SK-N-SH treated with all-trans-retinoic acid at 6 μM for 48 hours (cell line): ENCODE results near the gene YBX1.

Experiments
- ATAC-seq: fragments of 200-7000 bp; cut with Tn5 transposase; 3 replicates; pipeline ENCODE4 v1.9.1; 2020; ENCODE audit warnings: mild to moderate bottlenecking, moderate library complexity
- ARNTL ChIP-seq: fragments of 450-650 bp; formaldehyde crosslinking; IDR thresholded peaks from 2 replicates; pipeline ENCODE4 v1.5.0; 2020; ENCODE audit warnings: low read depth, mild to moderate bottlenecking, moderate library complexity, borderline replicate concordance
- BACH2 ChIP-seq: fragments of 250-450 bp; sonication (Bioruptor Pico); IDR thresholded peaks from 2 replicates; pipeline ENCODE4 v1.9.0; 2021; ENCODE audit warnings: mild to moderate bottlenecking, borderline replicate concordance
- CSDC2 ChIP-seq: fragments of 250-450 bp; sonication (Bioruptor Pico); IDR thresholded peaks from 2 replicates; pipeline ENCODE4 v1.5.0; 2020; ENCODE audit warnings: mild to moderate bottlenecking, moderate library complexity
- ISL1 ChIP-seq: fragments of 250-450 bp; sonication (Bioruptor Pico); IDR thresholded peaks from 2 replicates; pipeline ENCODE4 v2.1.2; 2022; ENCODE audit warnings: mild to moderate bottlenecking, moderate library complexity
- OSR1 ChIP-seq: fragments of 250-450 bp; sonication (Bioruptor Pico); IDR thresholded peaks from 2 replicates; pipeline ENCODE4 v1.8.0; 2022; ENCODE audit warnings: moderate library complexity, mild to moderate bottlenecking, inconsistent platforms
- PPARA ChIP-seq: fragments of 250-450 bp; sonication (Bioruptor Pico); IDR thresholded peaks from 2 replicates; pipeline ENCODE4 v1.5.0; 2020; ENCODE audit warnings: mild to moderate bottlenecking, borderline replicate concordance
- RARB ChIP-seq: fragments of 250-450 bp; sonication (Bioruptor Pico); IDR thresholded peaks from 2 replicates; pipeline ENCODE4 v1.8.0; 2021; ENCODE audit warnings: mild to moderate bottlenecking, moderate library complexity
- SNAI2 ChIP-seq: fragments of 250-450 bp; sonication (Bioruptor Pico); IDR thresholded peaks from 2 replicates; pipeline ENCODE4 v1.5.0; 2020; ENCODE audit warnings: mild to moderate bottlenecking, moderate library complexity
- TCF4 ChIP-seq: fragments of 250-450 bp; sonication (Bioruptor Pico); IDR thresholded peaks from 2 replicates; pipeline ENCODE4 v1.8.0; 2021; ENCODE audit warnings: mild to moderate bottlenecking, moderate library complexity, borderline replicate concordance
- TOX ChIP-seq: fragments of 250-450 bp; sonication (Bioruptor Pico); IDR thresholded peaks from 2 replicates; pipeline ENCODE4 v1.8.0; 2021; ENCODE audit warnings: mild to moderate bottlenecking, moderate library complexity, borderline replicate concordance
- ZC3H10 ChIP-seq: fragments of 250-450 bp; sonication (Bioruptor Pico); IDR thresholded peaks from 2 replicates; pipeline ENCODE4 v1.5.1; 2021; ENCODE audit warnings: mild to moderate bottlenecking, moderate library complexity
- ZFP3 ChIP-seq: fragments of 250-450 bp; sonication (Bioruptor Pico); IDR thresholded peaks from 2 replicates; pipeline ENCODE4 v1.5.0; 2020; ENCODE audit warnings: mild to moderate bottlenecking, moderate library complexity
- ZFP30 ChIP-seq: fragments of 450-650 bp; formaldehyde crosslinking; IDR thresholded peaks from 2 replicates; pipeline ENCODE4 v1.5.0; 2022; ENCODE audit warnings: mild to moderate bottlenecking, moderate library complexity
- ZNF70 ChIP-seq: fragments of 450-650 bp; formaldehyde crosslinking; IDR thresholded peaks from 2 replicates; pipeline ENCODE4 v1.5.0; 2020; ENCODE audit warnings: mild to moderate bottlenecking, moderate library complexity
- ZNF8 ChIP-seq: fragments of 450-650 bp; formaldehyde crosslinking; IDR thresholded peaks from 2 replicates; pipeline ENCODE4 v1.5.0; 2020; ENCODE audit warnings: mild to moderate bottlenecking, moderate library complexity
- TF ChIP-seq, protein P1 (sequence below): fragments of 250-450 bp; sonication (Bioruptor Pico); IDR thresholded peaks from 2 replicates; pipeline ENCODE4 v1.5.0; 2020; ENCODE audit warnings: mild to moderate bottlenecking, moderate library complexity
- TF ChIP-seq, protein P2 (sequence below): fragments of 250-450 bp; sonication (Bioruptor Pico); IDR thresholded peaks from 2 replicates; pipeline ENCODE4 v1.8.0; 2020; ENCODE audit warnings: mild to moderate bottlenecking, moderate library complexity, borderline replicate concordance
- TF ChIP-seq, protein P3 (sequence below): fragments of 250-450 bp; sonication (Bioruptor Pico); IDR thresholded peaks from 2 replicates; pipeline ENCODE4 v1.5.1; 2021; ENCODE audit warnings: mild to moderate bottlenecking, moderate library complexity
- TF ChIP-seq, protein P4 (sequence below): fragments of 250-450 bp; sonication (Bioruptor Pico); IDR thresholded peaks from 2 replicates; pipeline ENCODE4 v1.8.0; 2021; ENCODE audit warnings: low read depth, mild to moderate bottlenecking, moderate library complexity, borderline replicate concordance
- TF ChIP-seq, protein P5 (sequence below): fragments of 250-450 bp; sonication (Bioruptor Pico); IDR thresholded peaks from 2 replicates; pipeline ENCODE4 v1.5.1; 2020; ENCODE audit warnings: low read depth, mild to moderate bottlenecking, moderate library complexity

Gene YBX1

DNA sequence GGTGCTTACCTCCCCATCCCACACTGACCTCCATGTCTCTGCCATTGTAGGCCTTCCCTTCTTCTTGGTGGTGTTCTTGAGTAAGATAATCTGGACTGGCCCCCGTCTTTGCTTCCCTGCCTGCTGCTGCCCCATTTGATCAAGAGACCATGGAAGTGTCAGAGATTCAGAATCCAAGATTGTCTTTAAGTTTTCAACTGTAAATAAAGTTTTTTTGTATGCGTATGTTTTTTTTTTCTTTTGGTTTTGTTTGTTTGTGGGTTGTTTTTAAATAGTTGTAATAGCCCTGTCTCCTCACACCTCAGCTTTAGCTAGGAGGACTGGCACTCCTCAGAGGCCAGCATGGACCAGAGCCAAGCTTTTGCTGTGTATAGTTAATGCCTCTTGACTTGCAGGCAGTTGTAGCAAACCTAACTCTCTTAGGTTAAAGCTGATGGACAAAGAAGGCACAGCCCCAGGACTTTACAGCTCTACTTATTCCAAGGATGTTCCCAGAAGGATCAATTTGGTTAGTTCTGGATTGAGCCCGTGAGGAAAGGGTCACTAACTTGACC lies 5.6 kb upstream of the YBX1 start:
- TF ChIP-seq, protein P1, sequence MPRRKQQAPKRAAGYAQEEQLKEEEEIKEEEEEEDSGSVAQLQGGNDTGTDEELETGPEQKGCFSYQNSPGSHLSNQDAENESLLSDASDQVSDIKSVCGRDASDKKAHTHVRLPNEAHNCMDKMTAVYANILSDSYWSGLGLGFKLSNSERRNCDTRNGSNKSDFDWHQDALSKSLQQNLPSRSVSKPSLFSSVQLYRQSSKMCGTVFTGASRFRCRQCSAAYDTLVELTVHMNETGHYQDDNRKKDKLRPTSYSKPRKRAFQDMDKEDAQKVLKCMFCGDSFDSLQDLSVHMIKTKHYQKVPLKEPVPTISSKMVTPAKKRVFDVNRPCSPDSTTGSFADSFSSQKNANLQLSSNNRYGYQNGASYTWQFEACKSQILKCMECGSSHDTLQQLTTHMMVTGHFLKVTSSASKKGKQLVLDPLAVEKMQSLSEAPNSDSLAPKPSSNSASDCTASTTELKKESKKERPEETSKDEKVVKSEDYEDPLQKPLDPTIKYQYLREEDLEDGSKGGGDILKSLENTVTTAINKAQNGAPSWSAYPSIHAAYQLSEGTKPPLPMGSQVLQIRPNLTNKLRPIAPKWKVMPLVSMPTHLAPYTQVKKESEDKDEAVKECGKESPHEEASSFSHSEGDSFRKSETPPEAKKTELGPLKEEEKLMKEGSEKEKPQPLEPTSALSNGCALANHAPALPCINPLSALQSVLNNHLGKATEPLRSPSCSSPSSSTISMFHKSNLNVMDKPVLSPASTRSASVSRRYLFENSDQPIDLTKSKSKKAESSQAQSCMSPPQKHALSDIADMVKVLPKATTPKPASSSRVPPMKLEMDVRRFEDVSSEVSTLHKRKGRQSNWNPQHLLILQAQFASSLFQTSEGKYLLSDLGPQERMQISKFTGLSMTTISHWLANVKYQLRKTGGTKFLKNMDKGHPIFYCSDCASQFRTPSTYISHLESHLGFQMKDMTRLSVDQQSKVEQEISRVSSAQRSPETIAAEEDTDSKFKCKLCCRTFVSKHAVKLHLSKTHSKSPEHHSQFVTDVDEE (CRISPR knock-in tag), result no peak
- TF ChIP-seq ZFP30 (CRISPR knock-in tag), result no peak
- no peak for TF ChIP-seq ZNF8 (CRISPR knock-in tag)
- TF ChIP-seq, protein P2, sequence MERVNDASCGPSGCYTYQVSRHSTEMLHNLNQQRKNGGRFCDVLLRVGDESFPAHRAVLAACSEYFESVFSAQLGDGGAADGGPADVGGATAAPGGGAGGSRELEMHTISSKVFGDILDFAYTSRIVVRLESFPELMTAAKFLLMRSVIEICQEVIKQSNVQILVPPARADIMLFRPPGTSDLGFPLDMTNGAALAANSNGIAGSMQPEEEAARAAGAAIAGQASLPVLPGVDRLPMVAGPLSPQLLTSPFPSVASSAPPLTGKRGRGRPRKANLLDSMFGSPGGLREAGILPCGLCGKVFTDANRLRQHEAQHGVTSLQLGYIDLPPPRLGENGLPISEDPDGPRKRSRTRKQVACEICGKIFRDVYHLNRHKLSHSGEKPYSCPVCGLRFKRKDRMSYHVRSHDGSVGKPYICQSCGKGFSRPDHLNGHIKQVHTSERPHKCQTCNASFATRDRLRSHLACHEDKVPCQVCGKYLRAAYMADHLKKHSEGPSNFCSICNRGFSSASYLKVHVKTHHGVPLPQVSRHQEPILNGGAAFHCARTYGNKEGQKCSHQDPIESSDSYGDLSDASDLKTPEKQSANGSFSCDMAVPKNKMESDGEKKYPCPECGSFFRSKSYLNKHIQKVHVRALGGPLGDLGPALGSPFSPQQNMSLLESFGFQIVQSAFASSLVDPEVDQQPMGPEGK (CRISPR knock-in tag), result no peak
- no peak for TF ChIP-seq RARB (CRISPR knock-in tag)
- TF ChIP-seq BACH2, result no peak
- no peak for TF ChIP-seq TOX
- TF ChIP-seq ZFP3 (CRISPR knock-in tag), result no peak
- TF ChIP-seq, protein P3, sequence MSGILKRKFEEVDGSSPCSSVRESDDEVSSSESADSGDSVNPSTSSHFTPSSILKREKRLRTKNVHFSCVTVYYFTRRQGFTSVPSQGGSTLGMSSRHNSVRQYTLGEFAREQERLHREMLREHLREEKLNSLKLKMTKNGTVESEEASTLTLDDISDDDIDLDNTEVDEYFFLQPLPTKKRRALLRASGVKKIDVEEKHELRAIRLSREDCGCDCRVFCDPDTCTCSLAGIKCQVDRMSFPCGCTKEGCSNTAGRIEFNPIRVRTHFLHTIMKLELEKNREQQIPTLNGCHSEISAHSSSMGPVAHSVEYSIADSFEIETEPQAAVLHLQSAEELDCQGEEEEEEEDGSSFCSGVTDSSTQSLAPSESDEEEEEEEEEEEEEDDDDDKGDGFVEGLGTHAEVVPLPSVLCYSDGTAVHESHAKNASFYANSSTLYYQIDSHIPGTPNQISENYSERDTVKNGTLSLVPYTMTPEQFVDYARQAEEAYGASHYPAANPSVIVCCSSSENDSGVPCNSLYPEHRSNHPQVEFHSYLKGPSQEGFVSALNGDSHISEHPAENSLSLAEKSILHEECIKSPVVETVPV (CRISPR knock-in tag), result no peak
- TF ChIP-seq ISL1, result no peak
- no peak for TF ChIP-seq PPARA (CRISPR knock-in tag)
- no peak for TF ChIP-seq OSR1 (CRISPR knock-in tag)
- TF ChIP-seq ARNTL (CRISPR knock-in tag), result no peak
- no peak for TF ChIP-seq SNAI2 (CRISPR knock-in tag)
- TF ChIP-seq ZC3H10 (CRISPR knock-in tag), result no peak
- TF ChIP-seq CSDC2, result no peak
- TF ChIP-seq, protein P4, sequence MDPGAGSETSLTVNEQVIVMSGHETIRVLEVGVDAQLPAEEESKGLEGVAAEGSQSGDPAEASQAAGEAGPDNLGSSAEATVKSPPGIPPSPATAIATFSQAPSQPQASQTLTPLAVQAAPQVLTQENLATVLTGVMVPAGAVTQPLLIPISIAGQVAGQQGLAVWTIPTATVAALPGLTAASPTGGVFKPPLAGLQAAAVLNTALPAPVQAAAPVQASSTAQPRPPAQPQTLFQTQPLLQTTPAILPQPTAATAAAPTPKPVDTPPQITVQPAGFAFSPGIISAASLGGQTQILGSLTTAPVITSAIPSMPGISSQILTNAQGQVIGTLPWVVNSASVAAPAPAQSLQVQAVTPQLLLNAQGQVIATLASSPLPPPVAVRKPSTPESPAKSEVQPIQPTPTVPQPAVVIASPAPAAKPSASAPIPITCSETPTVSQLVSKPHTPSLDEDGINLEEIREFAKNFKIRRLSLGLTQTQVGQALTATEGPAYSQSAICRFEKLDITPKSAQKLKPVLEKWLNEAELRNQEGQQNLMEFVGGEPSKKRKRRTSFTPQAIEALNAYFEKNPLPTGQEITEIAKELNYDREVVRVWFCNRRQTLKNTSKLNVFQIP (CRISPR knock-in tag), result no peak
- ATAC-seq, result no peak

DNA sequence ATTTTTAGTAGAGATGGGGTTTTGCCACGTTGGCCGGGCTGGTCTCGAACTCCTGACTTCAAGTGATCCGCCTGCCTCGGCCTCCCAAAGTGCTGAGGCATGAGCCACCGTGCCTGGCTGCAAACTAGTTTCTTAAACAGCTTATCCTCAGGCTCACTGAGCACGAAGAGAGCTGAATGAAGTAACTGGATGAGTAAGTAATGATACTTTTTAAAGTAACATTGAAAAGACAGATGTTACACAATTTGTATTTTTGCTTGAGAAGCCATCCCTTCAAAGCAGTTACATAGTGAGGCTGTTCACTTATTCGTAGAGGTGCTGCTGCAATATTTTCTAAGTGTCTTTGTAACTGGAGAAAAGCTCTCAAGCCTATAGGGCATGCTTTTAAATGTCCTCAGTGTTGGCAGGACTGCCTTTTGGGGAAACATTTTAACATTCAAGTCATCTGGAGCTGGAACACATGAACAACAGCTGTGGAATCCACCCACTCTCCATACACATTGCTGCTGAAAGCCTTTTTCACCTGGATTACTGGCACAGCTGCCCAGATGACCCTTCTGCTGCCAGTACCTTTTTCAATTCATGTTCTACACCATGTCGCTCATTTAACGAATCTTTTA lies 2.7 kb upstream of the YBX1 start:
- TF ChIP-seq RARB (CRISPR knock-in tag) (no peak), OSR1 (CRISPR knock-in tag) (no peak)
- TF ChIP-seq, protein P3 (CRISPR knock-in tag), result no peak
- ATAC-seq, result no peak

DNA sequence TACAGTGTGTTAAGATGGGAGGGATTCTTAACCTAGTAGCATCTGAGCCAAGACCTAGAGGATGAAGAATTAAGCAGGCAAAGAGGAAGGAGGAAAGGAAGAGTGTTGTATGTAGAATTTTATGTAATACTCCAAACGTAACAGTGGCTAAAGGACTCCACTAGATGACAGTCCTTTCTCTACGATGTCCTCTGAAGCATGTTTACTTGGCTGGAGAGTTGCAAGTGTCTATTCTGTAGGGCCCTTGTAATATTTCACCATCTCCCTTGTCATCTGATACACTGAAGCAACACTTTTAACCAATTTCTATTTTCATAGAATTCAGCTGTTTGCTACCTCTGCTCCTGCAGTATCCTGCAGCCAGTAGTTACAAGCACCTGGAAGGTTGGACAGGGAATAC lies 2.2 kb upstream of the YBX1 start:
- TF ChIP-seq ZNF70 (CRISPR knock-in tag) (no peak), TCF4 (no peak), OSR1 (CRISPR knock-in tag) (no peak), ARNTL (CRISPR knock-in tag) (no peak), ISL1 (no peak), SNAI2 (CRISPR knock-in tag) (no peak)
- TF ChIP-seq, protein P5, sequence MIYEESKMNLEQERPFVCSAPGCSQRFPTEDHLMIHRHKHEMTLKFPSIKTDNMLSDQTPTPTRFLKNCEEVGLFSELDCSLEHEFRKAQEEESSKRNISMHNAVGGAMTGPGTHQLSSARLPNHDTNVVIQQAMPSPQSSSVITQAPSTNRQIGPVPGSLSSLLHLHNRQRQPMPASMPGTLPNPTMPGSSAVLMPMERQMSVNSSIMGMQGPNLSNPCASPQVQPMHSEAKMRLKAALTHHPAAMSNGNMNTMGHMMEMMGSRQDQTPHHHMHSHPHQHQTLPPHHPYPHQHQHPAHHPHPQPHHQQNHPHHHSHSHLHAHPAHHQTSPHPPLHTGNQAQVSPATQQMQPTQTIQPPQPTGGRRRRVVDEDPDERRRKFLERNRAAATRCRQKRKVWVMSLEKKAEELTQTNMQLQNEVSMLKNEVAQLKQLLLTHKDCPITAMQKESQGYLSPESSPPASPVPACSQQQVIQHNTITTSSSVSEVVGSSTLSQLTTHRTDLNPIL (CRISPR knock-in tag), result no peak
- no peak for ATAC-seq
